Measurements from ENCODE around the gene ADH7.
"Not testable (repeated sequence)": the region's sequence is repeated elsewhere in the genome, so short reads cannot be mapped to it uniquely, and the experiment has no call there.

Gene ADH7

GRCh38 chr4:99377341-99377740, 57.8 kb downstream of the ADH7 start:
- DNase-seq = not testable (repeated sequence)

- not testable (repeated sequence) for DNase-seq
Measured at GRCh38 chr4:99372464-99372863, 62.7 kb downstream of the ADH7 start.

GRCh38 chr4:99367817-99368216, 67.3 kb downstream of the ADH7 start:
- not testable (repeated sequence) for DNase-seq

GRCh38 chr4:99366491-99366890, 68.7 kb downstream of the ADH7 start:
- no peak for DNase-seq

GRCh38 chr4:99362768-99363167, 72.4 kb downstream of the ADH7 start:
- no peak for DNase-seq
